ENCODE measurements around the gene MNT. TPM values are rescaled to one million over a fixed set of nuclear protein-coding genes. Genes with fewer than 3 reads are reported as not detected.

MNT gene
- polyA plus RNA-seq, 1 donor from 2014 or later = 6.1 TPM

- Histone ChIP-seq H3K9me2 (ENCODE audit: insufficient read depth, low read length) (no peaks in the 10 kb centered on the region), H3K27me3 (ENCODE audit: insufficient read depth, low read depth, low read length) (no peaks in the 10 kb centered on the region), H3K4me3 (ENCODE audit: low read length) (no peak overlapping the region), H3F3A (ENCODE audit: insufficient read depth, low read length, poor library complexity, severe bottlenecking) (no peaks in the 10 kb centered on the region), H3K9me3 (ENCODE audit: low read length) (no peaks in the 10 kb centered on the region), H3K36me3 (ENCODE audit: insufficient read depth, low read length) (no peaks in the 10 kb centered on the region), H3K27ac (ENCODE audit: low read length) (no peak overlapping the region), H2AFZ (ENCODE audit: low read depth, low read length) (no peak overlapping the region), H3K9ac (ENCODE audit: low read length) (no peak overlapping the region), H3K79me2 (replicated peaks; ENCODE audit: insufficient read depth, low read length) (no peaks in the 10 kb centered on the region), H3K4me2 (ENCODE audit: low read length) (no peak overlapping the region), H4K20me1 (ENCODE audit: insufficient read depth) (no peaks in the 10 kb centered on the region)
- TF ChIP-seq SMC3 (conservative IDR thresholded peaks at IDR 0.05; ENCODE audit: poor library complexity) (no peak), TAF1 (IDR thresholded peaks at IDR 0.05; ENCODE audit: low read depth) (no peak), EZH2 (IDR thresholded peaks at IDR 0.05; ENCODE audit: borderline replicate concordance, insufficient read depth, low read length, poor library complexity, severe bottlenecking) (no peak), REST (IDR thresholded peaks at IDR 0.05; ENCODE audit: borderline replicate concordance) (no peak), EP300 (conservative IDR thresholded peaks at IDR 0.05; ENCODE audit: poor library complexity, severe bottlenecking) (no peak), MXI1 (conservative IDR thresholded peaks at IDR 0.05; ENCODE audit: poor library complexity, severe bottlenecking) (no peak)
Measured at GRCh38 chr17:2427215-2427614, 26.4 kb upstream of the MNT start.

DNA sequence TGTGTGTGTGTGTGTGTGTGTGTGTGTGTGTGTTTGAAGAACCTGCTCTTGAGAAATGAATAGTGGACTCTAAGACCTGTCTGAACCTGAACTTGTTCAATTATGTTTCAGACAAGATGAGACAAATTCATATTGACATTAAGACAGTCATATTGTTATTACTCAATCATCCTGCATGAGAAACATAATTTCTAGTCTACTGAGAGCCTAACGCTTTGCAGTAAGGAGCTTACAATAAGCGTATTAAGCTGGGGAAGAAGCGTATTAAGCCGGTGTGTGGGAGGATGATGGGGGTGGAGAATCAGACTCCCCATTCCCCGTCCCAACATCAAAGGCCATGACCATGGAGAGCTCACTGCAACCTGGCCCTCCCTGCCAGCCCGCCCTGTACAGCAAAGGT is 22.4 kb upstream of the MNT start:
- no peaks in the 10 kb centered on the region for H4K20me1 ChIP-seq (ENCODE audit: insufficient read depth)
- no peak for TF ChIP-seq MXI1 (conservative IDR thresholded peaks at IDR 0.05; ENCODE audit: poor library complexity, severe bottlenecking)
- peak; percentile 70 for TF ChIP-seq POLR2AphosphoS5 (IDR thresholded peaks at IDR 0.05)
- no peaks in the 10 kb centered on the region for H3K9me3 ChIP-seq (ENCODE audit: low read length)
- H3K27ac ChIP-seq (ENCODE audit: low read length) = peak overlapping the region; percentile 63
- no peaks in the 10 kb centered on the region for H3F3A ChIP-seq (ENCODE audit: insufficient read depth, low read length, poor library complexity, severe bottlenecking)
- no peaks in the 10 kb centered on the region for H3K36me3 ChIP-seq (ENCODE audit: insufficient read depth, low read length)
- no peaks in the 10 kb centered on the region for H3K79me2 ChIP-seq (replicated peaks; ENCODE audit: insufficient read depth, low read length)
- no peaks in the 10 kb centered on the region for H3K9me2 ChIP-seq (ENCODE audit: insufficient read depth, low read length)
- peak overlapping the region; percentile 14 for H3K4me2 ChIP-seq (ENCODE audit: low read length)
- peak overlapping the region; percentile 44 for H3K4me3 ChIP-seq (ENCODE audit: low read length)
- no peaks in the 10 kb centered on the region for H3K27me3 ChIP-seq (ENCODE audit: insufficient read depth, low read depth, low read length)
- no peak overlapping the region for H2AFZ ChIP-seq (ENCODE audit: low read depth, low read length)
- peak overlapping the region; percentile 41 for H3K9ac ChIP-seq (ENCODE audit: low read length)

GRCh38 chr17:2421315-2422147 is 20.7 kb upstream of the MNT start:
- no peak overlapping the region for H2AFZ ChIP-seq (ENCODE audit: low read depth, low read length)
- no peaks in the 10 kb centered on the region for H3K9me2 ChIP-seq (ENCODE audit: insufficient read depth, low read length)
- no peak overlapping the region for H3K9ac ChIP-seq (ENCODE audit: low read length)
- no peaks in the 10 kb centered on the region for H4K20me1 ChIP-seq (ENCODE audit: insufficient read depth)
- no peaks in the 10 kb centered on the region for H3K27me3 ChIP-seq (ENCODE audit: insufficient read depth, low read depth, low read length)
- no peak overlapping the region for H3K4me2 ChIP-seq (ENCODE audit: low read length)
- no peaks in the 10 kb centered on the region for H3K79me2 ChIP-seq (replicated peaks; ENCODE audit: insufficient read depth, low read length)
- no peaks in the 10 kb centered on the region for H3K36me3 ChIP-seq (ENCODE audit: insufficient read depth, low read length)
- no peaks in the 10 kb centered on the region for H3F3A ChIP-seq (ENCODE audit: insufficient read depth, low read length, poor library complexity, severe bottlenecking)
- TF ChIP-seq SMC3 (conservative IDR thresholded peaks at IDR 0.05; ENCODE audit: poor library complexity) (peak; percentile 62), POLR2AphosphoS5 (IDR thresholded peaks at IDR 0.05) (no peak), EZH2 (IDR thresholded peaks at IDR 0.05; ENCODE audit: borderline replicate concordance, insufficient read depth, low read length, poor library complexity, severe bottlenecking) (no peak), RAD21 (conservative IDR thresholded peaks at IDR 0.05) (peak; percentile 70), CTCF (IDR thresholded peaks at IDR 0.05; ENCODE audit: poor library complexity, severe bottlenecking) (peak; percentile 61)
- H3K27ac ChIP-seq (ENCODE audit: low read length) = no peak overlapping the region
- H3K4me3 ChIP-seq (ENCODE audit: low read length) = no peak overlapping the region
- no peaks in the 10 kb centered on the region for H3K9me3 ChIP-seq (ENCODE audit: low read length)

Measured in neural cell (in vitro differentiated cells).